ENCODE data around the gene EZH1. TPM values are rescaled to one million over a fixed set of nuclear protein-coding genes. Genes with fewer than 3 reads are reported as not detected.

The EZH1 gene
- total and polyA plus RNA-seq, 4 donors, result 22.4 to 72.4 (median 52.1) TPM

DNA sequence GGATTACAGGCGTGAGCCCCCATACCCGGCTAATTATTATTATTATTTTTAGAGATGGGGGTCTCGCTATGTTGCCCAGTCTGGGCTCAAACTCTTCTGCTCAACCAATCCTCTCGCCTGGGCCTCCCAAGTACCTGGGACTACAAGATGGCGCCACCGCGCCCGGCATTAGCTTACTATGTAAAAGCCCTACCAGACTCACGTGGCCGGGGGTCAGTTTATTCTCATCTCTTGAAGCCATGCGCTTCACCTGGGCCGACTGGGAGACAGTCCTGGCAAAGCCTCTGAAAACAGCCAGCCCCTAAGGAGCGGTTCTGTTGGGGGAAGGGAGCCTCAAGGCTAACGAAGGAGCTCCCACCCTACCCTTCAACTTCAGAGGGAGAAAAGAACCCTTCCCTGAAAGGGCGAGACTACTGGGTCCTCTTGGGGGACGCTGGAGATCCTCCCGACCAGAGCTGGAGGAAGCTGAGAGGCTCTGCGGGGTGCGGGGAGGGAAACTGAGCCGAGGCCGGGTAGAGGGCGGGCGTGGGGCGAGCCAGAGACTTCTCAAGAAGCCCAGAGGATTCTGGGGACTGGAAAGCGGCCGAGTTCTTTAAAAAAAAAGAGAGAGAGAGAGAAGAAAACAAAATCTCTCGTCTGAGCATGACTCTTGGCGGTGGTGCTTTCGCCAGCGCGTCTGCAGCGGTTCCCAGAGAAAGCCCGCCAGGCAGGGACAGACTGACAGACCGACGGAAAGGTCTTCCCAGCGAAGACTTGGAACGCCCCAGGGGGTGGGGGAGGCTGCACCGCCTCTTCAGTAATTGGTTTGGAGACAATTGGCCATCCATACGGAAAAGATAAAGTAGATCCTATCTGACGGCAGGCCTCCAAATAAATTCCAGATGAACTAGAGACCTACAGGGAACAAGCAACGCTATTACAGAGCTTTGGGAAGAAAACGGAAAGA is 91.4 kb downstream of the EZH1 start:
- 23 to 24% methylated on average over 41 to 42 of the region's 42 CpGs for WGBS, 2 donors

DNA sequence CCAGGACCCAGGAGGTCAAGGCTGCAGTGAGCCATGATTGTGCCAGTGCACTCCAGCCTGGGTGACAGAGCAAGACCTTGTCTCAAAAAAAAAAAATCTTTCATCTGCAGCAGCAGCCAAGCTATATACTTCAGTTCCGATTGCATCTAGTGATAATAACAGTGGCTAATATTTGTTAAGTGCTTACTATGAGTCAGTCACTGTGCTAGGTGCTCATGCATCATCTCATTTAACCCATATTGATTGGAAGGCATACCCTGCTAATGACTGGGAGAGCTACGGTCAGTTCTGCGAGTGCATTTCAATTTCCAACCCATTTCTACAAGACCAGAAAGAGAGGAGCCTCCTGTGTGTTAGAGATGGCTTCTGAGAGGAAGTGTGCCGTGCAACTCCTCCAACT is 93.4 kb downstream of the EZH1 start:
- Histone ChIP-seq H3K9me3 (ENCODE audit: control insufficient read depth, low read length) (no peaks in the 10 kb centered on the region), H3K4me3 (ENCODE audit: low read length in 2 of 2) (no peak overlapping the region), H3K27me3 (ENCODE audit: control insufficient read depth in 1 of 2, insufficient read depth in 2 of 2, low read length in 1 of 2) (no peaks in the 10 kb centered on the region), H3K4me1 (ENCODE audit: control insufficient read depth in 1 of 2, insufficient read depth in 2 of 2, low read length in 2 of 2) (no peaks in the 10 kb centered on the region), H3K27ac (ENCODE audit: low read depth in 1 of 2, low read length in 2 of 2) (no peak overlapping the region), H3K36me3 (ENCODE audit: control insufficient read depth in 1 of 2, insufficient read depth in 2 of 2, low read length in 1 of 2) (no peaks in the 10 kb centered on the region)
- no peak for ATAC-seq (ENCODE audit: low FRiP score)
- WGBS, 2 donors, result 80 to 83% methylated on average over 4 of the region's 4 CpGs
- no peak for DNase-seq
- intact Hi-C loops (cut with DNase I), result no loop called here

More for the DNA sequence above, 91.4 kb downstream of the EZH1 start:
- Histone ChIP-seq H3K4me3 (ENCODE audit: low read length in 2 of 2) (peak overlapping the region; percentile 33 to 36), H3K27ac (ENCODE audit: low read depth in 1 of 2, low read length in 2 of 2) (peak overlapping the region in 1 of 2 donors; percentile 52), H3K4me1 (ENCODE audit: control insufficient read depth in 1 of 2, insufficient read depth in 2 of 2, low read length in 2 of 2) (no peaks in the 10 kb centered on the region), H3K9me3 (ENCODE audit: control insufficient read depth, low read length) (no peaks in the 10 kb centered on the region), H3K27me3 (ENCODE audit: control insufficient read depth in 1 of 2, insufficient read depth in 2 of 2, low read length in 1 of 2) (no peaks in the 10 kb centered on the region), H3K36me3 (ENCODE audit: control insufficient read depth in 1 of 2, insufficient read depth in 2 of 2, low read length in 1 of 2) (no peaks in the 10 kb centered on the region)
- intact Hi-C loops (cut with DNase I), result no loop called here
- DNase-seq (peak; percentile 79 to 87), ATAC-seq (ENCODE audit: low FRiP score) (peak; percentile 88)

Small RNAs within 50 kb of the gene (microRNA-seq; reads per million reads assigned to microRNA genes)
- 0 to 1.2 reads per million in 2 donors for gene MIR6780A

Other genes starting within 250 kb of the EZH1 start
- 10 to 100 TPM; 38.8 to 41.9 TPM for gene NAGLU, start 208.8 kb downstream of the EZH1 start, total RNA-seq
- 10 to 100 TPM; 22.3 to 75.0 TPM for gene NAGLU, start 208.8 kb downstream of the EZH1 start, polyA plus RNA-seq
- 1 to 10 TPM in 1 of 2 donors, under 1 TPM in 1; 0.62 to 1.3 TPM for gene HSD17B1, start 192.1 kb downstream of the EZH1 start, total RNA-seq
- gene HSD17B1, start 192.1 kb downstream of the EZH1 start, polyA plus RNA-seq, result 1 to 10 TPM in 1 of 2 donors, under 1 TPM in 1; 0.50 to 7.6 TPM
- 10 to 100 TPM; 34.0 to 43.2 TPM for gene COASY, start 182.9 kb downstream of the EZH1 start, total RNA-seq
- 10 to 100 TPM; 23.0 to 89.5 TPM for gene COASY, start 182.9 kb downstream of the EZH1 start, polyA plus RNA-seq
- gene MLX, start 177.9 kb downstream of the EZH1 start, total RNA-seq, result 10 to 100 TPM; 31.9 to 34.2 TPM
- gene MLX, start 177.9 kb downstream of the EZH1 start, polyA plus RNA-seq, result 10 to 100 TPM; 33.8 to 38.6 TPM
- gene PSMC3IP, start 167.3 kb downstream of the EZH1 start, total RNA-seq, result 1 to 10 TPM; 3.9 to 5.2 TPM
- gene PSMC3IP, start 167.3 kb downstream of the EZH1 start, polyA plus RNA-seq, result 10 to 100 TPM in 1 of 2 donors, 1 to 10 TPM in 1; 3.8 to 14.4 TPM
- 10 to 100 TPM; 42.9 to 54.1 TPM for gene RETREG3, start 135.7 kb downstream of the EZH1 start, total RNA-seq
- 10 to 100 TPM; 11.5 to 27.6 TPM for gene RETREG3, start 135.7 kb downstream of the EZH1 start, polyA plus RNA-seq
- gene TUBG1, start 135.4 kb downstream of the EZH1 start, total RNA-seq, result 10 to 100 TPM; 21.5 to 24.9 TPM
- gene TUBG1, start 135.4 kb downstream of the EZH1 start, polyA plus RNA-seq, result 10 to 100 TPM; 15.7 to 19.5 TPM
- gene TUBG2, start 85.8 kb downstream of the EZH1 start, total RNA-seq, result 10 to 100 TPM; 23.4 to 42.6 TPM
- 10 to 100 TPM; 23.9 to 72.2 TPM for gene TUBG2, start 85.8 kb downstream of the EZH1 start, polyA plus RNA-seq
- gene PLEKHH3, start 68.0 kb downstream of the EZH1 start, total RNA-seq, result 10 to 100 TPM; 27.0 to 47.5 TPM
- gene PLEKHH3, start 68.0 kb downstream of the EZH1 start, polyA plus RNA-seq, result 10 to 100 TPM; 10.0 to 59.3 TPM
- 1 to 10 TPM; 2.5 to 3.4 TPM for gene CCR10, start 63.2 kb downstream of the EZH1 start, total RNA-seq
- 1 to 10 TPM in 1 of 2 donors, under 1 TPM in 1; 0.50 to 3.7 TPM for gene CCR10, start 63.2 kb downstream of the EZH1 start, polyA plus RNA-seq
- gene CNTNAP1, start 62.5 kb downstream of the EZH1 start, total RNA-seq, result 10 to 100 TPM in 1 of 2 donors, 1 to 10 TPM in 1; 7.6 to 25.8 TPM
- 10 to 100 TPM in 1 of 2 donors, 1 to 10 TPM in 1; 1.0 to 11.5 TPM for gene CNTNAP1, start 62.5 kb downstream of the EZH1 start, polyA plus RNA-seq
- gene RAMP2, start 16.2 kb upstream of the EZH1 start, total RNA-seq, result 10 to 100 TPM; 27.1 to 77.7 TPM
- 10 to 100 TPM in 1 of 2 donors, 1 to 10 TPM in 1; 8.1 to 14.5 TPM for gene RAMP2, start 16.2 kb upstream of the EZH1 start, polyA plus RNA-seq
- 10 to 100 TPM; 31.2 to 33.8 TPM for gene VPS25, start 28.4 kb upstream of the EZH1 start, total RNA-seq
- 10 to 100 TPM; 45.5 to 46.8 TPM for gene VPS25, start 28.4 kb upstream of the EZH1 start, polyA plus RNA-seq
- under 1 TPM; 0.19 to 0.24 TPM for gene WNK4, start 35.6 kb upstream of the EZH1 start, total RNA-seq
- 1 to 10 TPM in 1 of 2 donors, not detected in 1; 1.1 TPM for gene WNK4, start 35.6 kb upstream of the EZH1 start, polyA plus RNA-seq
- 10 to 100 TPM; 31.7 to 34.8 TPM for gene COA3, start 53.7 kb upstream of the EZH1 start, total RNA-seq
- 100 to 1,000 TPM in 1 of 2 donors, 10 to 100 TPM in 1; 75.9 to 117 TPM for gene COA3, start 53.7 kb upstream of the EZH1 start, polyA plus RNA-seq
- under 1 TPM in 1 of 2 donors, not detected in 1; 0.81 TPM for gene CNTD1, start 53.8 kb upstream of the EZH1 start, total RNA-seq
- 1 to 10 TPM in 1 of 2 donors, under 1 TPM in 1; 0.33 to 2.1 TPM for gene CNTD1, start 53.8 kb upstream of the EZH1 start, polyA plus RNA-seq
- 10 to 100 TPM; 66.9 to 76.9 TPM for gene BECN1, start 79.2 kb upstream of the EZH1 start, total RNA-seq
- 100 to 1,000 TPM in 1 of 2 donors, 10 to 100 TPM in 1; 67.8 to 105 TPM for gene BECN1, start 79.2 kb upstream of the EZH1 start, polyA plus RNA-seq
- gene PSME3, start 88.4 kb upstream of the EZH1 start, total RNA-seq, result 10 to 100 TPM; 57.7 to 69.8 TPM
- 10 to 100 TPM; 41.1 to 58.6 TPM for gene PSME3, start 88.4 kb upstream of the EZH1 start, polyA plus RNA-seq
- 1 to 10 TPM; 1.8 to 2.6 TPM for gene AOC2, start 99.5 kb upstream of the EZH1 start, total RNA-seq
- gene AOC2, start 99.5 kb upstream of the EZH1 start, polyA plus RNA-seq, result under 1 TPM; 0.25 to 0.38 TPM
- gene AOC3, start 106.2 kb upstream of the EZH1 start, total RNA-seq, result 100 to 1,000 TPM; 270 to 344 TPM
- gene AOC3, start 106.2 kb upstream of the EZH1 start, polyA plus RNA-seq, result 100 to 1,000 TPM in 1 of 2 donors, 10 to 100 TPM in 1; 82.1 to 107 TPM
- not detected for gene G6PC1, start 155.8 kb upstream of the EZH1 start, total RNA-seq
- gene G6PC1, start 155.8 kb upstream of the EZH1 start, polyA plus RNA-seq, result 1 to 10 TPM in 1 of 2 donors, not detected in 1; 3.0 TPM
- gene AARSD1, start 219.4 kb upstream of the EZH1 start, total RNA-seq, result 10 to 100 TPM; 38.2 to 39.0 TPM
- 10 to 100 TPM; 30.2 to 87.0 TPM for gene AARSD1, start 219.4 kb upstream of the EZH1 start, polyA plus RNA-seq
- gene PTGES3L, start 235.0 kb upstream of the EZH1 start, total RNA-seq, result 1 to 10 TPM; 2.5 to 6.6 TPM
- 1 to 10 TPM; 3.2 to 5.5 TPM for gene PTGES3L, start 235.0 kb upstream of the EZH1 start, polyA plus RNA-seq
- gene RUNDC1, start 235.5 kb upstream of the EZH1 start, total RNA-seq, result 10 to 100 TPM; 10.6 to 16.0 TPM
- gene RUNDC1, start 235.5 kb upstream of the EZH1 start, polyA plus RNA-seq, result 1 to 10 TPM; 2.4 to 7.3 TPM